ENCODE results near the gene SURF2.
"Not testable (repeated sequence)": the region's sequence is repeated elsewhere in the genome, so short reads cannot be mapped to it uniquely, and the experiment has no call there.

The SURF2 gene

GRCh38 chr9:133379153-133380086 is 23.1 kb downstream of the SURF2 start:
- DNase-seq: no peak

- no peak for DNase-seq
These were observed 24.4 kb downstream of the SURF2 start for GRCh38 chr9:133380734-133381133.

- no peak for DNase-seq
These were observed 26.3 kb downstream of the SURF2 start for GRCh38 chr9:133382507-133383141.

- DNase-seq: no peak
These were observed 27.1 kb downstream of the SURF2 start for GRCh38 chr9:133383438-133383837.

DNA sequence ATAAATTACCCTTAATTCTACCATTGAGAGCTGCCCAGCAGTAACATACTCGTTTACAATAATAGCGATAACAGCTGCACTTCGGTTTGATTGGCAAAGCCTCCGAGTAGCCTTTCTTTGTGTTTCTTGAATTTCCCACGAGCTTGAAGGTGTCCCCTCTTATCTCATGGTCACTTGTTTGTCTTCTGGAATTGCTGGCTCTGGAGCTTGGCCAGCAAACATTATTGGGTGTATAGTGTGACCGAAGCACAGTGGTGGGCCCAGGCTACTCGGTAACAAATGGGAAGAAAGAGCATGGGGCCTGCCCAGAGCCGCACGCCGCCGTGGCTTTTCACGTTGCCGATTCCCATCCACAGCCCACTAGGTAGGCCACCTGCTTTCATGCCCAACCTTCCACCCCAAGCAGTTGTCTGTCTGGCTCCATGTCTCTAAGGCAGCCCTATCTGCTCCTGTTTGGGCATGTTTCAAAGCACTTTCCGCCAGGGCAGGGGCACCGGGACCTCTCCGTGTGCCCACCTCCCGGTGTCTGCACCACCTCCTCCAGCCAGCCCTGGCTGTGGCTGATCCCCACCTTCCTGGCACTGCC is 28.5 kb downstream of the SURF2 start:
- DNase-seq: no peak

DNA sequence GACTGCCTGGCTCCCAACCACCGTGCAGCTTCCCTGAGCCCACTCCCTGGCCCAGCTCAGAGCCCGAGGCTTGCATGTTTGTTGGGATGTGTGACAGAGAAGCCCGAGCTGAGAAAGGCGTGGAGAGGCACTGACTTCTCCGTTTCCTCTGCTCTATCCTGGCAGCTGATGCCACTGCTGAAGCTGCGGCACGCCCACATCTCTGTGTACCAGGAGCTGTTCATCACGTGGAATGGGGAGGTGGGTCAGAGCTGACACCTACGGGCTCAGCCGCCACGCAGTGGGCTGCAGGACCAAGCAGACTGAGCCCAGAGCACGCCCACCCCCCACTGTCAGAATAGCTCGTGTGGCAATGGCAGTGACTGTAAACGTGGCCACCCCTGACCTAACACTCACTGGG is 29.1 kb downstream of the SURF2 start:
- DNase-seq: no peak

DNA sequence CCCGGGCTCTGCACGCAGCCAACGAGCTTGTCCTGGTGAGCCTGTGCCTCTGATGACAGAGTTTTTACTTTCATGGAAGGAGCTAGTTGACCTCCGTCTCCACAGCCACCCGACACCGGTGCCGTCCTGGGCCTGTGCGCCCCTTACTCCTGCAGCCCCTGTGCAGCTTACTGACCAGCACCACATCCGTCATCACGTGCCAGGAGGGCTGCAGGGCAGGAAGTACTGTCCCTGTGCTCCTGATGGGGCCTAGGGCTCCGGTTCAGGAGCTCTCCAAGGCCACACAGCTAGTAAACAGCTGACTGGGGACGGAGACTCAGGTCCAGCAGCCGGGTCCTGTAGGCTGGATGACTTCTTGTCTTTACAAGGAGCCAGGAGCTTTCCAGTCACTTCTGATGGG is 30.0 kb downstream of the SURF2 start:
- no peak for DNase-seq

GRCh38 chr9:133387680-133388079 is 31.3 kb downstream of the SURF2 start:
- no peak for DNase-seq

DNA sequence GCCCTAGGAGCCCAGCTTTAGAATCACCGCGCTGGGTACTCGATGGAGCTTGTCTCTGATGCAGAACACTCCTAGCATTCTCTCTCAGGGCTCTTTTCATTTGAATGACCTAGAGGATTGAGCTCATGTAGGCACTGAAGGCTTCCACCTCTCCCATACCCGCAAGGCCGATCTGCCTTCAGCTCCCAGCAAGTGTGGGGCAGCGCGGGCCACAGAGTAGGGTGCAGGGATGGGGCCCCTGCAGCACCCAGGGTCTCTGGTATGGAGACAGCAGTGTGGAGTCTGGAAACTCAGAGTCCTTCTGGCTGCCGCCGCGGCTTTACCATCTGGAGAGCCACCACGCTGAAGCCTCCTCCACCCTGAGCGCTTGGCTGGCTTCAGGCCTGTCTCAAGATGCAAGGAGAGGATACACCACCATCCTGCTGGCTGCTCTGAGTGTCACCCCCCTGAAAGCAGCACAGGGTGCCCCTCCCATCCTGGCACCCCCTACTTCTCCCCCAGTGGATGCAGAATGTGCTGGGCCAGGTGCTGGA is 32.7 kb downstream of the SURF2 start:
- DNase-seq: no peak

GRCh38 chr9:133389562-133389961 is 33.2 kb downstream of the SURF2 start:
- no peak for DNase-seq

- DNase-seq: no peak
These were observed 34.4 kb downstream of the SURF2 start for GRCh38 chr9:133390713-133391112.

GRCh38 chr9:133391449-133391848 is 35.1 kb downstream of the SURF2 start:
- not testable (repeated sequence) for DNase-seq

DNA sequence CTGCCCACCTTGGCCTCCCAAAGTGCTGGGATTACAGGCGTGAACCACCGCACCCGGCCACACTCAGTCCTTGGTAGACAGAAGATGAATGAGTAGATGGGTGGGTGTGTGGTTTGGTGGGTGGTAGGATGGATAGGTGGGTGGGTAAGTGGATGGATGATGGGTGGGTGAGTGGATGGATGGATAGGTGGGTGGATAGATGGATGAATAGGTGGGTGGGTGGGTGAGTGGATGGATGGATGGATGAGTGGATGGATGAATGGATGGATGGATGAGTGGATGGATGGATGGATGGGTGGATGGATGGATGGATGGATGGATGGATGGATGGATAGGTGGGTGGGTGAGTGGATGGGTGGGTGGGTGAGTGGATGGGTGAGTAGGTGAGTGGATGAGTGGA is 36.0 kb downstream of the SURF2 start:
- DNase-seq: not testable (repeated sequence)

GRCh38 chr9:133393399-133393798 is 37.0 kb downstream of the SURF2 start:
- DNase-seq: no peak

GRCh38 chr9:133394687-133395271 is 38.4 kb downstream of the SURF2 start:
- no peak for DNase-seq

- peak; percentile 6 for DNase-seq
These were observed 40.6 kb downstream of the SURF2 start for GRCh38 chr9:133396952-133397351.

- DNase-seq: no peak
These were observed 41.0 kb downstream of the SURF2 start for GRCh38 chr9:133397370-133397769.

GRCh38 chr9:133397895-133398294 is 41.5 kb downstream of the SURF2 start:
- DNase-seq: no peak

DNA sequence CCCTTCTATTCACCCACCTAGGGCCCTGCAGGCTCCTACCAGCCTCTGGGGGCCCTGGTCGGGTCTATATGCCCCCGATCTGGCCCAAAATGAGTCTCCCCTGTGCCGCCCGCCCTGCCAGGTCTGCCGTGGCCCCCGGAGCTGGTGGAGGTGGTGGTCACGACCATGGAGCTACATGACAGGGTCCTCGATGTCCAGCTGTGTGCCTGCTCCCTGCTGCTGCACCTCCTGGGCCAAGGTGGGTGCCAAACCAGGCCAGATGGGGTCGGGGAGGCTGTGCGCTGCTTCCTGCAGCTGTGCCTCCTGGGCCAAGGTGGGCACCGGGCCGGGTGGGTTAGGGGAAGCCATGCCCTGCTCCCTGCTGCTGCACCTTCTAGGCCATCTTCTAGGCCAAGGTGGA is 43.9 kb downstream of the SURF2 start:
- no peak for DNase-seq

DNA sequence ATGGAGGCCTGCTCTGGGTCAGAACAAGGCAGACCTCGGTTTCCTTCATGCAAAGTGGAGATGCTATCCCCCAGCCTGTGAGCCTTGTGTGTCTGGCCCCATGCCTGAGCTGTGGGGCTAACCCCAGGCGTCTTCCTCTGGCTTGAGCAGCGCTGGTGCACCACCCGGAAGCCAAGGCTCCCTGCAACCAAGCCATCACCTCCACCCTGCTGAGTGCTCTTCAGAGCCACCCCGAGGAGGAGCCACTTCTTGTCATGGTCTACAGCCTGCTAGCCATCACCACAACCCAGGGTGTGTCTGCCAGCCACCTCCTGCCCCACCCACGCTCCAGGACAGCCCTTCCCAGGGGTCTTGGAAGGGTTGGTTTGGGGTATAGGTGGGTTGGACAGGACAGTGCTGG is 45.2 kb downstream of the SURF2 start:
- no peak for DNase-seq

DNA sequence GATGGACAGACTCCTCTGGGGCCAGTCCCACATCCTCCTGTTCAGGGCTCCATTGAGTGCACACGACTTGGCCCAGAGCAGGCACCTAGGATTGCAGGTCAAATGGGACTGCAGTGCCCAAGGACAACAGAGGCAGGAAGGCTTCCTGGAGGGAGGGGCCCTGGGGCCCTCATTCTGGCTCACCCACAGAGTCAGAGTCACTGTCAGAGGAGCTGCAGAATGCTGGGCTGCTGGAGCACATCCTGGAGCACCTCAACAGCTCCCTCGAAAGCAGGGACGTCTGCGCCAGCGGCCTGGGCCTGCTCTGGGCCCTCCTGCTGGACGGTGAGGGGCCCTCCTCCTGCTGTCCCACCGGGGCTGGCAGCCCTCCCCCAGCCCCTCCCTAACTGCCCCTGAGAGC is 46.3 kb downstream of the SURF2 start:
- no peak for DNase-seq

DNA sequence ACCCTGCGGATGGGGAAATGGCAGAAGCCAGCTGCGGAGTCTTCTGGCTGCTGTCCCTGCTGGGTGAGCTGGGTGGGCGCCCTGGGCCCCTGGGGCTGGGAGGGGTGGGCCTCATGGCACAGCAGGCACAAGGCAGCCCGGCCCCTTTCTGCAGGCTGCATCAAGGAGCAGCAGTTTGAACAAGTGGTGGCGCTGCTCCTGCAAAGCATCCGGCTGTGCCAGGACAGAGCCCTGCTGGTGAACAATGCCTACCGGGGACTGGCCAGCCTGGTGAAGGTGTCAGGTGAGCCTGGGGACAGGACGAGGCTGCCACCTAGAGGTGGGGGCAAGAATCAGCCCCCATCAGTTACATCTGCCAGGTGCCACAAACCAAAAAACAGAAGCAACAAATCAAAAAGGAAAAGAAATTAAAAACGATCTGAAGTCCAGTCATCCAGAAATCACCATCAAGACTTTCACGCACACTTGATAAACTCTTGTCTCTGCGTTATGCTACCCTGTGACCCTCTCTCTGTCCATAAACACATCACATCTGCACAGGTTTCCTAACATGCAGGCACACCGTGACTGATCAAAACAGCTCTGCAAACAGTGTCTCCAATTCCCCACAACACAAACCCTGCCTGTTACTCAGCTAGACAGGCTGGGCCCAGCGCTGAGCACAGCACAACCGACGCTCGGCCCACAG is 47.6 kb downstream of the SURF2 start:
- no peak for DNase-seq
